ENCODE data around the gene SMIM1. TPM values are rescaled to one million over a fixed set of nuclear protein-coding genes. Genes with fewer than 3 reads are reported as not detected.

SMIM1 gene
- total and polyA plus RNA-seq, 2 donors from 2014 or later: 7.0 to 49.5 TPM

- H3K4me1 ChIP-seq (ENCODE audit: control insufficient read depth in 2 of 3, insufficient read depth in 2 of 3, low read depth in 1 of 3, low read length in 3 of 3): no peaks in the 10 kb centered on the region
- H3K9me3 ChIP-seq (ENCODE audit: control insufficient read depth in 2 of 3, insufficient read depth in 1 of 3, low read length in 3 of 3): no peaks in the 10 kb centered on the region
- DNase-seq: peak in 1 of 5 donors; percentile 44
- H3K36me3 ChIP-seq (ENCODE audit: control insufficient read depth in 2 of 3, insufficient read depth in 3 of 3, low read length in 3 of 3): no peaks in the 10 kb centered on the region
- TF ChIP-seq CTCF (IDR thresholded peaks at IDR 0.05; ENCODE audit: borderline replicate concordance, extremely low read depth, insufficient read depth): no peak
- H3K4me3 ChIP-seq (ENCODE audit: low read length in 3 of 3): no peak overlapping the region
- no peak for FAIRE-seq
- intact Hi-C loops (cut with DNase I): no loop called here
- no peak overlapping the region for H3K27ac ChIP-seq (ENCODE audit: low read depth in 2 of 2, low read length in 2 of 2)
- no peaks in the 10 kb centered on the region for H3K27me3 ChIP-seq (ENCODE audit: control insufficient read depth, insufficient read depth, low read length)
- H3K9ac ChIP-seq (ENCODE audit: low read length in 3 of 3): no peak overlapping the region
Observed at GRCh38 chr1:3762151-3762872, 10.2 kb upstream of the SMIM1 start.

GRCh38 chr1:3762873-3763228, 9.7 kb upstream of the SMIM1 start:
- intact Hi-C loops (cut with DNase I): no loop called here
- Histone ChIP-seq H3K27me3 (ENCODE audit: control insufficient read depth, insufficient read depth, low read length) (no peaks in the 10 kb centered on the region), H3K4me3 (ENCODE audit: low read length in 3 of 3) (no peak overlapping the region), H3K9ac (ENCODE audit: low read length in 3 of 3) (no peak overlapping the region), H3K27ac (ENCODE audit: low read depth in 2 of 2, low read length in 2 of 2) (no peak overlapping the region), H3K4me1 (ENCODE audit: control insufficient read depth in 2 of 3, insufficient read depth in 2 of 3, low read depth in 1 of 3, low read length in 3 of 3) (no peaks in the 10 kb centered on the region), H3K36me3 (ENCODE audit: control insufficient read depth in 2 of 3, insufficient read depth in 3 of 3, low read length in 3 of 3) (no peaks in the 10 kb centered on the region), H3K9me3 (ENCODE audit: control insufficient read depth in 2 of 3, insufficient read depth in 1 of 3, low read length in 3 of 3) (no peaks in the 10 kb centered on the region)
- no peak for FAIRE-seq
- no peak for DNase-seq
- TF ChIP-seq CTCF (IDR thresholded peaks at IDR 0.05; ENCODE audit: borderline replicate concordance, extremely low read depth, insufficient read depth): no peak

GRCh38 chr1:3763351-3764125, 9.0 kb upstream of the SMIM1 start:
- FAIRE-seq: no peak

More at GRCh38 chr1:3763351-3764125, 9.0 kb upstream of the SMIM1 start:
- Histone ChIP-seq H3K4me1 (ENCODE audit: control insufficient read depth in 2 of 3, insufficient read depth in 2 of 3, low read depth in 1 of 3, low read length in 3 of 3) (no peaks in the 10 kb centered on the region), H3K9me3 (ENCODE audit: control insufficient read depth in 2 of 3, insufficient read depth in 1 of 3, low read length in 3 of 3) (no peaks in the 10 kb centered on the region), H3K4me3 (ENCODE audit: low read length in 3 of 3) (no peak overlapping the region), H3K36me3 (ENCODE audit: control insufficient read depth in 2 of 3, insufficient read depth in 3 of 3, low read length in 3 of 3) (no peaks in the 10 kb centered on the region), H3K27ac (ENCODE audit: low read depth in 2 of 2, low read length in 2 of 2) (no peak overlapping the region), H3K9ac (ENCODE audit: low read length in 3 of 3) (no peak overlapping the region), H3K27me3 (ENCODE audit: control insufficient read depth, insufficient read depth, low read length) (no peaks in the 10 kb centered on the region)
- DNase-seq: peak in 2 of 5 donors; percentile 16 to 70
- no peak for TF ChIP-seq CTCF (IDR thresholded peaks at IDR 0.05; ENCODE audit: borderline replicate concordance, extremely low read depth, insufficient read depth)
- intact Hi-C loops (cut with DNase I): no loop called here
